ENCODE results near the gene TBC1D9. TPM values are rescaled to one million over a fixed set of nuclear protein-coding genes. Genes with fewer than 3 reads are reported as not detected.

The TBC1D9 gene
- total RNA-seq, 4 donors from 2014 or later, result 13.0 to 79.2 (median 19.1) TPM

GRCh38 chr4:140738139-140738538 lies 18.0 kb downstream of the TBC1D9 start:
- no peak overlapping the region for H3K4me3 ChIP-seq
- H3K4me1 ChIP-seq, result peaks cover 0 to 5% (median 1%) of the 10 kb centered on the region in 4 donors

GRCh38 chr4:140736669-140737343 lies 19.4 kb downstream of the TBC1D9 start:
- no peaks in the 10 kb centered on the region for H3K36me3 ChIP-seq
- no peak overlapping the region for H3K27ac ChIP-seq
- H3K27me3 ChIP-seq, result no peaks in the 10 kb centered on the region
- DNase-seq, result no peak
- no peaks in the 10 kb centered on the region for H3K9me3 ChIP-seq
- H3K4me1 ChIP-seq, result peaks cover 0 to 5% (median 0%) of the 10 kb centered on the region in 4 donors
- no peak overlapping the region for H3K4me3 ChIP-seq
- TF ChIP-seq CTCF (IDR thresholded peaks at IDR 0.05) (no peak), POLR2A (IDR thresholded peaks at IDR 0.05) (no peak)

More at GRCh38 chr4:140738139-140738538, 18.0 kb downstream of the TBC1D9 start:
- H3K9me3 ChIP-seq, result no peaks in the 10 kb centered on the region
- DNase-seq, result no peak
- no peaks in the 10 kb centered on the region for H3K36me3 ChIP-seq
- no peak overlapping the region for H3K27ac ChIP-seq
- TF ChIP-seq POLR2A (IDR thresholded peaks at IDR 0.05), result no peak
- TF ChIP-seq CTCF (IDR thresholded peaks at IDR 0.05), result no peak
- no peaks in the 10 kb centered on the region for H3K27me3 ChIP-seq

GRCh38 chr4:140735779-140736391 lies 20.3 kb downstream of the TBC1D9 start:
- H3K27me3 ChIP-seq, result no peaks in the 10 kb centered on the region
- no peak overlapping the region for H3K27ac ChIP-seq
- no peak for DNase-seq
- no peaks in the 10 kb centered on the region for H3K36me3 ChIP-seq
- H3K9me3 ChIP-seq, result no peaks in the 10 kb centered on the region
- H3K4me1 ChIP-seq, result peaks cover 0 to 5% (median 0%) of the 10 kb centered on the region in 4 donors
- no peak overlapping the region for H3K4me3 ChIP-seq
- TF ChIP-seq CTCF (IDR thresholded peaks at IDR 0.05) (no peak), POLR2A (IDR thresholded peaks at IDR 0.05) (no peak)

- DNase-seq, result no peak
- no peak overlapping the region for H3K27ac ChIP-seq
- no peaks in the 10 kb centered on the region for H3K36me3 ChIP-seq
- no peaks in the 10 kb centered on the region for H3K9me3 ChIP-seq
- TF ChIP-seq CTCF (IDR thresholded peaks at IDR 0.05) (no peak), POLR2A (IDR thresholded peaks at IDR 0.05) (no peak)
- H3K4me3 ChIP-seq, result no peak overlapping the region
- no peaks in the 10 kb centered on the region for H3K27me3 ChIP-seq
- peaks cover 0 to 4% (median 0%) of the 10 kb centered on the region in 4 donors for H3K4me1 ChIP-seq
Observed at GRCh38 chr4:140735317-140735716, 20.9 kb downstream of the TBC1D9 start.

- no peak for TF ChIP-seq POLR2A (IDR thresholded peaks at IDR 0.05)
- no peak for TF ChIP-seq CTCF (IDR thresholded peaks at IDR 0.05)
- peaks cover 0 to 10% (median 0%) of the 10 kb centered on the region in 4 donors for H3K4me1 ChIP-seq
- no peaks in the 10 kb centered on the region for H3K27me3 ChIP-seq
- H3K36me3 ChIP-seq, result no peaks in the 10 kb centered on the region
- H3K27ac ChIP-seq, result no peak overlapping the region
- no peaks in the 10 kb centered on the region for H3K9me3 ChIP-seq
- no peak overlapping the region for H3K4me3 ChIP-seq
- DNase-seq, result no peak
Observed at GRCh38 chr4:140732780-140733179, 23.4 kb downstream of the TBC1D9 start.
